VCaP (cell line): ENCODE data around the gene LIN54.
"Not testable (repeated sequence)": the region's sequence is repeated elsewhere in the genome, so short reads cannot be mapped to it uniquely, and the experiment has no call there.

Experiments used
- H3K27ac ChIP-seq: fragments of 450-650 bp; 2 replicates; pipeline ENCODE4 v1.5.1; 2017
- TF ChIP-seq, protein P1 (sequence below): fragments of 450-650 bp; conservative IDR thresholded peaks from 2 replicates; pipeline ENCODE4 v1.5.1; 2017; ENCODE audit warnings: mild to moderate bottlenecking, moderate library complexity

Gene LIN54

DNA sequence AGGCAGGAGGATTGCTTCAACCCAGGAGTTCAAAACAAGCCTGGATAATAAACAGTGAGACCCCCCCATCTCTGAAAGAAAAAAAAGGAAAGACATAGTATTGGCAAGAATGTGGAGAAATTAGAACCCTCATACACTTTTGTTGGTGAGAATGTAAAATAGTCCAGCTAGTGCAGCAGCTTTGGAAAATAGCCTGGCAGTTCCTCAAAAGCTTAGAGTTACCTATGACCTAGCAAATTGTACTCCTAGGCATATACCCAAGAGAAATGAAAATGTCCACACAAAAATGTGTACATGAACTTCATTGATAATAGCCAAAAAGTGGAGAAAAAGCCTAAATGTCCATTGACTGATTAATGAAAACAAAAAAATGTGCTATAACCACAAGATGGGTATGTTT, 88.8 kb downstream of the LIN54 start:
- H3K27ac ChIP-seq: no peak overlapping the region
- TF ChIP-seq, protein P1, sequence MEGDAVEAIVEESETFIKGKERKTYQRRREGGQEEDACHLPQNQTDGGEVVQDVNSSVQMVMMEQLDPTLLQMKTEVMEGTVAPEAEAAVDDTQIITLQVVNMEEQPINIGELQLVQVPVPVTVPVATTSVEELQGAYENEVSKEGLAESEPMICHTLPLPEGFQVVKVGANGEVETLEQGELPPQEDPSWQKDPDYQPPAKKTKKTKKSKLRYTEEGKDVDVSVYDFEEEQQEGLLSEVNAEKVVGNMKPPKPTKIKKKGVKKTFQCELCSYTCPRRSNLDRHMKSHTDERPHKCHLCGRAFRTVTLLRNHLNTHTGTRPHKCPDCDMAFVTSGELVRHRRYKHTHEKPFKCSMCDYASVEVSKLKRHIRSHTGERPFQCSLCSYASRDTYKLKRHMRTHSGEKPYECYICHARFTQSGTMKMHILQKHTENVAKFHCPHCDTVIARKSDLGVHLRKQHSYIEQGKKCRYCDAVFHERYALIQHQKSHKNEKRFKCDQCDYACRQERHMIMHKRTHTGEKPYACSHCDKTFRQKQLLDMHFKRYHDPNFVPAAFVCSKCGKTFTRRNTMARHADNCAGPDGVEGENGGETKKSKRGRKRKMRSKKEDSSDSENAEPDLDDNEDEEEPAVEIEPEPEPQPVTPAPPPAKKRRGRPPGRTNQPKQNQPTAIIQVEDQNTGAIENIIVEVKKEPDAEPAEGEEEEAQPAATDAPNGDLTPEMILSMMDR: no peak

DNA sequence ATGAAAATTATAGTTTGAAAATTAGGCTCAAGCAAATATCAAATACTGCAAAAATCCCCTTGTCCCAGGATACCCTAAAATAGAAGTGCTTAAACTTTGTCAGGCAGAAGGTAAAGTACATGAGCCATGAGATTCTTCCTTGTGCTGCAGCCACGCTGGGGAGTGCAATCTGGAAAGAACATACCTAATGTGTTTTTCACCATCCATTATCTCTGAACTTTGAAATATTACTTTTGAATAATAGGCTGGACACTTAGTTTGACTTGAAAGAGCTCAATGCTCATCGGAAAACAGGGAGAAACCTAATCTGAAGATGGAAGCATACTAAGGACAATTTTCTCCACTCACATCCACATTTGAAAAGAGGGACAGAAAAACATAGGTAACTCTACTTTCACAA, 91.2 kb downstream of the LIN54 start:
- H3K27ac ChIP-seq: no peak overlapping the region
- TF ChIP-seq, protein P1: no peak

DNA sequence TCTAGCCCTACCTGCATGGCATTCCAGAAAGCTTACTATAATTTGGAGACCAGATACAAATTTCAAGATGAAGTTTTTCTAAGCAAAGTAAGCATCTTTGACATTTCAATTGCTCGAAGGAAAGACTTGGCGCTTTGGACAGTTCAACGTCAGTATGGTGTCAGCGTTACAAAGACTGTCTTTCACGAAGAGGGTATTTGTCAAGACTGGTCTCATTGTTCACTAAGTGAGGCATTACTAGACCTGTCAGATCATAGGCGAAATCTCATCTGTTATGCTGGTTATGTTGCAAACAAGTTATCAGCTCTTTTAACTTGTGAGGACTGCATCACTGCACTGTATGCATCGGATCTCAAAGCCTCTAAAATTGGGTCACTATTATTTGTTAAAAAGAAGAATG, 92.5 kb downstream of the LIN54 start:
- H3K27ac ChIP-seq: no peak overlapping the region
- TF ChIP-seq, protein P1: no peak

DNA sequence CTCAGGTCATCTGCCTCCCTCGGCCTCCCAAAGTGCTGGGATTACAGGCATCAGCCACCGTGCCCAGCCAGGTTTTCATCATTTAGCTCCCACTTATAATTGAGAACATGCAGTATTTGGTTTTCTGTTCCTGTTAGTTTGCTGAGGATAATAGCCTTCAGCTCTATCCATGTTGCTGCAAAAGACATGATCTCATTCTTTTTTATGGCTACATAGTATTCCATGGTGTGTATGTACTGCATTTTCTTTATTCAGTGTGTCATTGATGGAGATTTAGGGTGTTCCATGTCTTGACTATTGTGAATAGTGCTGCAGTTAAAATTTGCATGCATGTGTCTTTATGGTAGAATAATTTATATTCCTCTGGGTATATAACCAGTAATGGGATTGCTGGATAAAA, 96.7 kb downstream of the LIN54 start:
- not testable (repeated sequence) for H3K27ac ChIP-seq

DNA sequence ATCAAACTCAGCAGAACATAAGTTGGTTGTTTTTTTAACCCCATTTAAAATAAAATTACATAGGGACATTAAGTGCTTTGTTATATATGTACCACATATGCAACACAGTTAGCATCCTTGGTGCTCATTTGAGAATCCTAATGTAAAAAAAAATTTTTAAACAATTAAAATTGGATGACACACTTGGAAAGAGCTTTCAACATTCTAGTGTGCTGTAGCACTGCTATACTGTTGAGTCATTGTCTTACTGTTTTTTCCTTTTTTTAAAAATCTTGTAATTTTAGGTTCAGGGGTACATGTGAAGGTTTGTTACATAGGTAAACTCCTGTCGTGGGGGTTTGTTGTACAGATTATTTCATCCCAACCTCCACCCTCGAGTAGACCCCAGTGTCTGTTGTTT, 97.3 kb downstream of the LIN54 start:
- TF ChIP-seq, protein P1: no peak
- H3K27ac ChIP-seq: no peak overlapping the region

DNA sequence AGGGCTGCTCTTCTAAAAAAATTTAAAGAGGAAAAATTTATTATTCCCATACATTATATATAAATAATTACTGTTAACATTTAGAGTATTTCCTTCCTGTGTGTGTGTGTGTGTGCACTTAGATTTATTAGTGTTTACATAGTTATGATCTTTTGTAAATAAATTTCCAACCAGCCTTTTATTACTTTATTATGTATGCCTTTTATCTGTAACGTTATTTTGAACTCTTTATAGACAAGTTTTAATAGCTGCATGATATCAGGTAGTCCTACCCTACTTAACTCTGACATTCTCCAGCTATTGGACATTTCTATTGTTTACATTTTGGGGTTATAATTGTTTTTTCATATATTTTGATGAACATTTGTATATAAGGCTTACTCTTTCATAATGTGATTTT, 101.3 kb downstream of the LIN54 start:
- TF ChIP-seq, protein P1: no peak

DNA sequence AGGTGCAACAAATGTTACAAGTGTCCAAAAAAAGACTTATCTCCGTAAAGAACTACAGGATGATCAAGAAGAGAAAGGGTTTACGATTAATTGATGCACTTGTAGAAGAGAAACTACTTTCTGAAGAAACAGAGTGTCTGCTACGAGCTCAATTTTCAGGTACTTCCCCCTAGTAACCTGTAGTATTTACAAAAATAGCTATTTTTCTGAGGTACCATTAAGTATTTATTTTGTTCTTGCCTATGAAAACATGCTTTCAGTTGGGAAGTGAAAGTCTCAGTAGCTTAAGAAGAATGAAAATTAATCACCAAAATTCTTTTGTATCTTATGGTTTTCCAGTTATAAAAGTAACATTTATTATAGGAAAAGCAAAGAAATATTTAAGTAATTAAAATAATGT, 104.2 kb downstream of the LIN54 start:
- TF ChIP-seq, protein P1: no peak
- H3K27ac ChIP-seq: no peak overlapping the region

More for the DNA sequence above, 101.3 kb downstream of the LIN54 start:
- no peak overlapping the region for H3K27ac ChIP-seq

DNA sequence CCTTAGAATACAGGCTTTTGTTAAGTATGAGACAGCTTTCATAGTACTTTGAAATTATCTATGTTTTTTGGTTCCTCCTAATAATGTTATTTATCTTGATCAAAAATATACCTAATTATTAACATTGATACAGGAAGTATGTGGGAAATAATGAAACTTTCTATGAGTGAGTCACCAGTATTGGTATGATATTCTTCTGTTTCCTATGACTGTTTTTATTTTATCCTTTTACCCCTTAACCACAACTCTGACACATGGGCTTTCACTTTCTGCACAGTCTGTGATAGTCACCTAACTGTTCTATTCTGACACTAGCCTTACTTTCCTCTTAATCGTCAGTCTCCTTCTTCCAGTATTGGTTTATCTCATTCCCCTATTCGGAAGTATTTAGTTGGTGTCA, 105.4 kb downstream of the LIN54 start:
- TF ChIP-seq, protein P1: no peak
- no peak overlapping the region for H3K27ac ChIP-seq
